ENCODE data around the gene SLC26A9. TPM values are rescaled to one million over a fixed set of nuclear protein-coding genes. Genes with fewer than 3 reads are reported as not detected.
A peak's percentile ranks its signal among the peaks of the same experiment; 100 is the strongest.

The SLC26A9 gene
- total and polyA plus RNA-seq, 10 of the 15 experiments (the other 5 are each of a cell fraction or from before 2014, with no cell fraction given) = 0.09 to 0.40 (median 0.17) TPM

DNA sequence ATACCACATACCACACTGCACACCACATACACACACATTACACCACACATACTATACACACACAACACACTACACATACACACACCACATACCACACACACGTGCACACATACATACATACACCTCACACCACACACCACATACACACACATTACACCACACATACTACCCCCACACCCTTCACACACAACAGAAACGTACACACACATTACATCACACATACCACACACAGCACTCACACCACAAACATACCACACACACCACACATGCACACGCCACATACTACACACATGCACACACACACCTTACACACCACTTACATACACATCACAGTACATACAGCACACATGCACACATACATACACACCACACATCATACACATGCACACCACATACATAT lies 31.5 kb upstream of the SLC26A9 start:
- H3K9ac ChIP-seq (ENCODE audit: control insufficient read depth, insufficient read depth, low read length) = no peak overlapping the region
- ATAC-seq (no peak), FAIRE-seq (no peak), DNase-seq (ENCODE audit: low read depth, low spot score) (no peak)
- H3K36me3 ChIP-seq (ENCODE audit: control insufficient read depth in 2 of 2, insufficient read depth in 2 of 2, low read length in 1 of 2) = no peaks in the 10 kb centered on the region
- RAD21 ChIA-PET (ENCODE audit: unreplicated experiment) = no interaction called here
- no peak for TF ChIP-seq SUZ12 (IDR thresholded peaks at IDR 0.05; ENCODE audit: unreplicated experiment)
- peak; percentile 20 for TF ChIP-seq NR2C2 (IDR thresholded peaks at IDR 0.05; ENCODE audit: borderline replicate concordance, control insufficient read depth, insufficient read length, low read depth)
- no peak for TF ChIP-seq ETV6 (conservative IDR thresholded peaks at IDR 0.05 in 1 of 2, IDR thresholded peaks at IDR 0.05 in 1 of 2; ENCODE audit: borderline replicate concordance in 1 of 2, low read depth in 1 of 2)
- no peak for TF ChIP-seq HDGF (IDR thresholded peaks at IDR 0.05)
- TF ChIP-seq ZNF217 (IDR thresholded peaks at IDR 0.05) = no peak
- SMC1A ChIA-PET (ENCODE audit: uncharacterized antibody, unreplicated experiment) = no interaction called here
- H3K4me2 ChIP-seq (ENCODE audit: control insufficient read depth, insufficient read depth) = no peak overlapping the region
- H3K4me1 ChIP-seq (ENCODE audit: control insufficient read depth, insufficient read depth, low read length) = no peaks in the 10 kb centered on the region
- no peak overlapping the region for H3K27ac ChIP-seq (ENCODE audit: control insufficient read depth, insufficient read depth)
- no peaks in the 10 kb centered on the region for H3K79me2 ChIP-seq (ENCODE audit: control insufficient read depth, insufficient read depth, low read length)
- WGBS (ENCODE audit: insufficient coverage, insufficient replicate concordance, low lambda C conversion rate, missing lambda C conversion rate) = 15% methylated on average over 3 of the region's 3 CpGs
- no peaks in the 10 kb centered on the region for H3K9me3 ChIP-seq (replicated peaks; ENCODE audit: control insufficient read depth, insufficient read depth, low read length)
- POLR2A ChIA-PET = no interaction called here
- intact Hi-C loops (cut with micrococcal nuclease; ENCODE audit: unreplicated experiment) = loop anchor here (5.0 kb wide), 1 partner anchor 382 kb away; no protein-coding TSS in a partner anchor
- in situ Hi-C loops (cut with MboI) = no loop called here
- no TSS peak for BruUV-seq (replicated peaks)
- H2AFZ ChIP-seq (ENCODE audit: control insufficient read depth, low read depth, low read length) = no peak overlapping the region
- H3K27me3 ChIP-seq (replicated peaks in 1 of 2; ENCODE audit: control insufficient read depth in 2 of 2, insufficient read depth in 2 of 2, low read length in 1 of 2) = no peaks in the 10 kb centered on the region; a peak in 1 of 4 replicates
- H3K4me3 ChIP-seq = no peak overlapping the region
- H4K20me1 ChIP-seq (ENCODE audit: control insufficient read depth, insufficient read depth) = no peaks in the 10 kb centered on the region
- CTCF ChIA-PET = no interaction called here

DNA sequence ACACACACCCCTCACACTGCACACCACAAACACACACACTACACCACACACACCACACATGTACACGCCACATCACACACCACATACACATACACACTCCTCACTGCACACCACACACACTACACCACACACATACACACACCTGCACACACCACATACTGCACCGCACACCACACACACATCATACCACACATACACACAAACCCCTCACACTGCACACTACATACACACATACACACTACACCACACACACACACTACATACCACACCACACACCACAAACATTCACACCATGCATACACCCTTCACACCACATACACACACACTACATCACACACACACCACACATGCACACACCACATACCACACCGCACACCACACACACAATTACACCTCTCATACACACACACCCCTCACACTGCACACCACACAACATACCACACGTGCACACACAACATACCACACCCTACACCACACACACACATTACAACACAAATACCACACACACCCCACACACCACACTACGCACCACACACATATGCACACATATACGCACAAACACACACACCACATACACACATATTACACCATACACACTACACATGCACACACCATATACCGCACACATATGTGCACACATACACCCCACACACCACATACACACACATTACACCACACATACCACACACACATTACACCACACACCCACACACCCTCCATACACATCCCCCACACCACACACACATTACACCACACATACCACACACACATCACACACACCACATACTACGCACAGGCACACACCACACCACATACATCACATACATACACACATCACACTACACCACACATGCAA lies 30.3 kb upstream of the SLC26A9 start:
- in situ Hi-C loops (cut with MboI) (no loop called here), intact Hi-C loops (cut with micrococcal nuclease; ENCODE audit: unreplicated experiment) (no loop called here)
- Histone ChIP-seq H3K9ac (ENCODE audit: control insufficient read depth, insufficient read depth, low read length) (no peak overlapping the region), H3K36me3 (ENCODE audit: control insufficient read depth in 2 of 2, insufficient read depth in 2 of 2, low read length in 1 of 2) (no peaks in the 10 kb centered on the region), H3K4me3 (no peak overlapping the region), H3K27ac (ENCODE audit: control insufficient read depth, insufficient read depth) (no peak overlapping the region), H3K4me1 (ENCODE audit: control insufficient read depth, insufficient read depth, low read length) (no peaks in the 10 kb centered on the region), H4K20me1 (ENCODE audit: control insufficient read depth, insufficient read depth) (no peaks in the 10 kb centered on the region), H2AFZ (ENCODE audit: control insufficient read depth, low read depth, low read length) (no peak overlapping the region), H3K27me3 (replicated peaks in 1 of 2; ENCODE audit: control insufficient read depth in 2 of 2, insufficient read depth in 2 of 2, low read length in 1 of 2) (no peaks in the 10 kb centered on the region; a peak in 1 of 4 replicates), H3K9me3 (replicated peaks; ENCODE audit: control insufficient read depth, insufficient read depth, low read length) (no peaks in the 10 kb centered on the region), H3K79me2 (ENCODE audit: control insufficient read depth, insufficient read depth, low read length) (no peaks in the 10 kb centered on the region), H3K4me2 (ENCODE audit: control insufficient read depth, insufficient read depth) (no peak overlapping the region)
- WGBS (ENCODE audit: insufficient coverage, insufficient replicate concordance, low lambda C conversion rate, missing lambda C conversion rate) = 89% methylated on average over 8 of the region's 8 CpGs
- no TSS peak for BruUV-seq (replicated peaks)
- ChIA-PET SMC1A (ENCODE audit: uncharacterized antibody, unreplicated experiment) (no interaction called here), POLR2A (no interaction called here), CTCF (no interaction called here), RAD21 (ENCODE audit: unreplicated experiment) (no interaction called here)
- no peak for ATAC-seq
- DNase-seq (ENCODE audit: low read depth, low spot score) = no peak
- no peak for FAIRE-seq
- TF ChIP-seq PRDM15 (CRISPR knock-in tag; IDR thresholded peaks at IDR 0.05) = no peak
- no peak for TF ChIP-seq REST (IDR thresholded peaks at IDR 0.05; ENCODE audit: low read depth, low read length)
- TF ChIP-seq NFXL1 (IDR thresholded peaks at IDR 0.05; ENCODE audit: borderline replicate concordance) = no peak
- TF ChIP-seq CBFB (IDR thresholded peaks at IDR 0.05; ENCODE audit: low read depth) = no peak
